ENCODE data around the gene C16orf54. TPM values are rescaled to one million over a fixed set of nuclear protein-coding genes. Genes with fewer than 3 reads are reported as not detected.

C16orf54 gene
- total and polyA plus RNA-seq, 10 of the 15 experiments (the other 5 are each of a cell fraction or from before 2014, with no cell fraction given): 2.1 to 13.3 (median 5.4) TPM

DNA sequence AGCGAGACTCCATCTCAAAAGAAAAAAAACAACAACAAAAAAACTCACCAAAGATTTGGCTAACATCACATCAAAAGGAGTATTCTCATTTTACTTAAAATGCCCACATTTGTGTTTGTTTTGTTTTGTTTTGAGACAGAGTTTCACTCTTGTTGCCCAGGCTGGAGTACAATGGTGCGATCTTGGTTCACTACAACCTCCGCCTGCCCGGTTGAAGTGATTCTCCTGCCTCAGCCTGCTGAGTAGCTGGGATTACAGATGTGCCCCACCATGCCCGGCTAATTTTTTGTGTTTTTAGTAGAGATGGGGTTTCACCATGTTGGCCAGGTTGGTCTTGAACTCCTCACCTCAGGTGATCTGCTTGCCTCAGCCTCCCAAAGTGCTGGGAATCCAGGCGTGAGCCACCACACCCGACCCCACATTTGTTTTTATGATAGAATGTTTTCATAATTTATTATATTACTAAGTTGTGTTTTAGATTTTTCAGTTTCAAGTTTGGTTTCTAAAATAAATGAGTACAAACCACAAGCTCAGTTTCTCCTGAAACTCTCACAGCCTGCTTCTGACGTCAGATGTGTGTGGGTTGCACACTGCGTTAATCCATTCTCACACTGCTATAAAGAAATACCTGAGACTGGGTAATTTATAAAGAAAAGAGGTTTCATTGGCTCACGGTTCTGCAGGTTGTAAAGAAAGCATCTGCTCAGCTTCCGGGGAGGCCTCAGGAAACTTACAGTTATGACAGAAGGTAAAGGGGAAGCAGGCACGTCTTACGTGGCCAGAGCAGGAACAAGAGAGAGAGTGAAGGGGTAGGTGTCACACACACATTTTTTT lies 13.8 kb downstream of the C16orf54 start (continued):
- peak; percentile 89 for TF ChIP-seq CREB1 (IDR thresholded peaks at IDR 0.05; ENCODE audit: low read depth)
- TF ChIP-seq, protein P1, sequence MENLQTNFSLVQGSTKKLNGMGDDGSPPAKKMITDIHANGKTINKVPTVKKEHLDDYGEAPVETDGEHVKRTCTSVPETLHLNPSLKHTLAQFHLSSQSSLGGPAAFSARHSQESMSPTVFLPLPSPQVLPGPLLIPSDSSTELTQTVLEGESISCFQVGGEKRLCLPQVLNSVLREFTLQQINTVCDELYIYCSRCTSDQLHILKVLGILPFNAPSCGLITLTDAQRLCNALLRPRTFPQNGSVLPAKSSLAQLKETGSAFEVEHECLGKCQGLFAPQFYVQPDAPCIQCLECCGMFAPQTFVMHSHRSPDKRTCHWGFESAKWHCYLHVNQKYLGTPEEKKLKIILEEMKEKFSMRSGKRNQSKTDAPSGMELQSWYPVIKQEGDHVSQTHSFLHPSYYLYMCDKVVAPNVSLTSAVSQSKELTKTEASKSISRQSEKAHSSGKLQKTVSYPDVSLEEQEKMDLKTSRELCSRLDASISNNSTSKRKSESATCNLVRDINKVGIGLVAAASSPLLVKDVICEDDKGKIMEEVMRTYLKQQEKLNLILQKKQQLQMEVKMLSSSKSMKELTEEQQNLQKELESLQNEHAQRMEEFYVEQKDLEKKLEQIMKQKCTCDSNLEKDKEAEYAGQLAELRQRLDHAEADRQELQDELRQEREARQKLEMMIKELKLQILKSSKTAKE (IDR thresholded peaks at IDR 0.05; ENCODE audit: low read depth, poor library complexity, severe bottlenecking): peak; percentile 84

DNA sequence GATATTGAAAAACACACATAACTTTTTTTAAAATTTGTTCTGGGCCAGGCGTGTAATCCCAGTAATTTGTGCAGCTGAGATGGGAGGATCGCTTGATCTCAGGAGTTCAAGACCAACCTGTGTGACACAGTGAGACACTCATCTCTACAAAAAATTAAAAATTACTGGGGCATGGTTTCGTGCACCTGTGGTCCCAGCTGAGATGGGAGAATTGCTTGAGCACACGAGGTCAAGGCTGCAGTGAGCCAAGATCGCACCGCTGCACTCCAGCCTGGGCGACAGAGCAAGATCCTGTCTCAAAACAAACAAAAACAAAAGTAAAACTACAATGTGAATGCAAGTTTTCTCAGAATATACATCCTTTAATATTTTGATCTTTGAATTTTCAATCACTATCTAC lies 15.1 kb downstream of the C16orf54 start:
- Histone ChIP-seq H2AFZ (ENCODE audit: control insufficient read depth, low read depth, low read length) (no peak overlapping the region), H3K4me2 (ENCODE audit: control insufficient read depth, insufficient read depth) (peak overlapping the region; percentile 98), H4K20me1 (ENCODE audit: control insufficient read depth, insufficient read depth) (no peaks in the 10 kb centered on the region), H3K79me2 (ENCODE audit: control insufficient read depth, insufficient read depth, low read length) (no peaks in the 10 kb centered on the region), H3K36me3 (ENCODE audit: control insufficient read depth in 2 of 2, insufficient read depth in 2 of 2, low read length in 1 of 2) (no peaks in the 10 kb centered on the region), H3K4me3 (peak overlapping the region; percentile 32; the same call in 1 of the 2 replicates), H3K4me1 (ENCODE audit: control insufficient read depth, insufficient read depth, low read length) (peaks cover 17% of the 10 kb centered on the region), H3K9me3 (replicated peaks; ENCODE audit: control insufficient read depth, insufficient read depth, low read length) (peaks cover 1% of the 10 kb centered on the region; the same call in 2 of the 3 replicates), H3K27ac (ENCODE audit: control insufficient read depth, insufficient read depth) (peak overlapping the region; percentile 81; the same call in 1 of the 2 replicates), H3K27me3 (replicated peaks in 1 of 2; ENCODE audit: control insufficient read depth in 2 of 2, insufficient read depth in 2 of 2, low read length in 1 of 2) (no peaks in the 10 kb centered on the region), H3K9ac (ENCODE audit: control insufficient read depth, insufficient read depth, low read length) (peak overlapping the region; percentile 46; the same call in 1 of the 2 replicates)
- RAD21 ChIA-PET (ENCODE audit: unreplicated experiment): interaction anchor here (0.6 to 2.8 kb wide), 8 partner anchors 8 to 1371 kb away, joined by 3 to 9 read pairs (median 3); partner anchors contain the start of gene SPN
- SMC1A ChIA-PET (ENCODE audit: uncharacterized antibody, unreplicated experiment): interaction anchor here (0.6 to 3.0 kb wide), 13 partner anchors 8 to 373 kb away, joined by 3 to 19 read pairs (median 5); no protein-coding TSS in a partner anchor
- FAIRE-seq (peak; percentile 84), DNase-seq (ENCODE audit: low read depth, low spot score) (no peak), ATAC-seq (peak; percentile 25)
- intact Hi-C loops (cut with micrococcal nuclease; ENCODE audit: unreplicated experiment) (no loop called here), in situ Hi-C loops (cut with MboI) (loop anchor here (5.0 kb wide), 1 partner anchor 52 kb away; no protein-coding TSS in a partner anchor)
- whole genome bisulfite sequencing (ENCODE audit: insufficient coverage, insufficient replicate concordance, low lambda C conversion rate, missing lambda C conversion rate): 6% methylated on average over 7 of the region's 7 CpGs
- CTCF ChIA-PET: interaction anchor here (0.9 to 5.9 kb wide), 11 partner anchors 8 to 118 kb away, joined by 3 to 32 read pairs (median 12); partner anchors contain the start of genes KIF22 and PAGR1
- POLR2A ChIA-PET: interaction anchor here (0.9 to 1.7 kb wide), 3 partner anchors 9 to 74 kb away, joined by 3 to 6 read pairs (median 4); no protein-coding TSS in a partner anchor
- BruUV-seq (replicated peaks): no TSS peak
- TF ChIP-seq, protein P2, sequence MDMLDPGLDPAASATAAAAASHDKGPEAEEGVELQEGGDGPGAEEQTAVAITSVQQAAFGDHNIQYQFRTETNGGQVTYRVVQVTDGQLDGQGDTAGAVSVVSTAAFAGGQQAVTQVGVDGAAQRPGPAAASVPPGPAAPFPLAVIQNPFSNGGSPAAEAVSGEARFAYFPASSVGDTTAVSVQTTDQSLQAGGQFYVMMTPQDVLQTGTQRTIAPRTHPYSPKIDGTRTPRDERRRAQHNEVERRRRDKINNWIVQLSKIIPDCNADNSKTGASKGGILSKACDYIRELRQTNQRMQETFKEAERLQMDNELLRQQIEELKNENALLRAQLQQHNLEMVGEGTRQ (IDR thresholded peaks at IDR 0.05; ENCODE audit: borderline replicate concordance, low read depth, low read length): no peak
- TF ChIP-seq RUNX3 (IDR thresholded peaks at IDR 0.05; ENCODE audit: low read length) (0 out of 2 replicates have a peak, but pooled peaks have one; percentile 21), ZNF24 (IDR thresholded peaks at IDR 0.05) (no peak), TCF12 (IDR thresholded peaks at IDR 0.05; ENCODE audit: low read depth, low read length) (peak; percentile 63), GATAD2B (conservative IDR thresholded peaks at IDR 0.05; ENCODE audit: low read depth) (no peak), CHD4 (IDR thresholded peaks at IDR 0.05) (no peak), EP300 (IDR thresholded peaks at IDR 0.05; ENCODE audit: borderline replicate concordance in 1 of 2, control insufficient read depth in 1 of 2, low read depth in 2 of 2, low read length in 2 of 2) (no peak), HDAC6 (IDR thresholded peaks at IDR 0.05; ENCODE audit: unreplicated experiment) (no peak), SMC3 (IDR thresholded peaks at IDR 0.05; ENCODE audit: borderline replicate concordance, low read length) (no peak), EED (IDR thresholded peaks at IDR 0.05; ENCODE audit: low read depth) (peak; percentile 36; the same call in 1 of the 2 replicates), SPI1 (IDR thresholded peaks at IDR 0.05; ENCODE audit: borderline replicate concordance, insufficient read depth, low read depth, low read length) (no peak)
- TF ChIP-seq, protein P3, sequence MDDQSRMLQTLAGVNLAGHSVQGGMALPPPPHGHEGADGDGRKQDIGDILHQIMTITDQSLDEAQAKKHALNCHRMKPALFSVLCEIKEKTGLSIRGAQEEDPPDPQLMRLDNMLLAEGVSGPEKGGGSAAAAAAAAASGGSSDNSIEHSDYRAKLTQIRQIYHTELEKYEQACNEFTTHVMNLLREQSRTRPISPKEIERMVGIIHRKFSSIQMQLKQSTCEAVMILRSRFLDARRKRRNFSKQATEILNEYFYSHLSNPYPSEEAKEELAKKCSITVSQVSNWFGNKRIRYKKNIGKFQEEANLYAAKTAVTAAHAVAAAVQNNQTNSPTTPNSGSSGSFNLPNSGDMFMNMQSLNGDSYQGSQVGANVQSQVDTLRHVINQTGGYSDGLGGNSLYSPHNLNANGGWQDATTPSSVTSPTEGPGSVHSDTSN (IDR thresholded peaks at IDR 0.05; ENCODE audit: insufficient replicate concordance, low read depth, low read length): no peak
- TF ChIP-seq, protein P4, sequence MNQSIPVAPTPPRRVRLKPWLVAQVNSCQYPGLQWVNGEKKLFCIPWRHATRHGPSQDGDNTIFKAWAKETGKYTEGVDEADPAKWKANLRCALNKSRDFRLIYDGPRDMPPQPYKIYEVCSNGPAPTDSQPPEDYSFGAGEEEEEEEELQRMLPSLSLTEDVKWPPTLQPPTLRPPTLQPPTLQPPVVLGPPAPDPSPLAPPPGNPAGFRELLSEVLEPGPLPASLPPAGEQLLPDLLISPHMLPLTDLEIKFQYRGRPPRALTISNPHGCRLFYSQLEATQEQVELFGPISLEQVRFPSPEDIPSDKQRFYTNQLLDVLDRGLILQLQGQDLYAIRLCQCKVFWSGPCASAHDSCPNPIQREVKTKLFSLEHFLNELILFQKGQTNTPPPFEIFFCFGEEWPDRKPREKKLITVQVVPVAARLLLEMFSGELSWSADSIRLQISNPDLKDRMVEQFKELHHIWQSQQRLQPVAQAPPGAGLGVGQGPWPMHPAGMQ (IDR thresholded peaks at IDR 0.05; ENCODE audit: borderline replicate concordance): no peak

All from GM12878 (cell line).